Lung (tissue), 12 donors: ENCODE results near the gene PLA2G2C. TPM values are rescaled to one million over a fixed set of nuclear protein-coding genes. Genes with fewer than 3 reads are reported as not detected.

Experiments used
- ATAC-seq: fragments of 200-7000 bp; cut with Tn5 transposase; one replicate; pipeline ENCODE4 v1.9.1; 2020; ENCODE audit warnings: moderate number of reproducible peaks; ENCODE audit not compliant: insufficient read depth, low FRiP score
- DNase-seq, 3 donors: peaks; one replicate each; pipeline ENCODE4 v3.0.0-alpha.2; 2013 to 2017
- H3K27ac ChIP-seq, 2 donors: one replicate each; pipeline ENCODE4 v1.5.1; 2013; ENCODE audit warnings: mild to moderate bottlenecking in 2 of 2, moderate library complexity in 2 of 2, control low read depth in 1 of 2, inconsistent platforms in 1 of 2, low read depth in 1 of 2, low read length in 1 of 2
- H3K27me3 ChIP-seq, 3 donors: one replicate each; pipeline ENCODE4 v1.5.1; 2013; ENCODE audit warnings: low read length in 2 of 3; ENCODE audit not compliant: control insufficient read depth in 3 of 3, insufficient read depth in 3 of 3
- H3K36me3 ChIP-seq, 4 donors: one replicate each; pipeline ENCODE4 v1.5.1; 2013; ENCODE audit warnings: low read length in 4 of 4, mild to moderate bottlenecking in 1 of 4, moderate library complexity in 1 of 4; ENCODE audit not compliant: control insufficient read depth in 4 of 4, insufficient read depth in 4 of 4
- H3K4me1 ChIP-seq, 5 donors: one replicate each; pipeline ENCODE4 v1.5.1; 2013; ENCODE audit warnings: low read length in 5 of 5, mild to moderate bottlenecking in 2 of 5, moderate library complexity in 1 of 5; ENCODE audit not compliant: control insufficient read depth in 5 of 5, insufficient read depth in 5 of 5
- H3K4me3 ChIP-seq: one replicate; pipeline ENCODE4 v1.5.1; 2013; ENCODE audit warnings: mild to moderate bottlenecking, control low read depth, moderate library complexity
- H3K9ac ChIP-seq, 2 donors: one replicate each; pipeline ENCODE4 v1.5.1; 2013; ENCODE audit warnings: low read length in 2 of 2, control low read depth in 1 of 2; ENCODE audit not compliant: insufficient read depth in 1 of 2
- H3K9me3 ChIP-seq, 4 donors: one replicate each; pipeline ENCODE4 v1.5.1; 2013; ENCODE audit warnings: low read length in 3 of 4, mild to moderate bottlenecking in 1 of 4, moderate library complexity in 1 of 4; ENCODE audit not compliant: control insufficient read depth in 4 of 4, insufficient read depth in 3 of 4
- CTCF ChIP-seq: IDR thresholded peaks from 2 replicates; pipeline ENCODE4 v1.5.1; 2012; ENCODE audit warnings: mild to moderate bottlenecking; ENCODE audit errors: control extremely low read depth, extremely low read depth
- WGBS, 2 donors: extraction: QIAGEN DNeasy Blood & Tissue Kit; methylation state at CpG; one replicate each; pipeline ENCODE4 v1.1.7; 2013; 5-methylcytosine and 5-hydroxymethylcytosine counted together
- polyA plus RNA-seq, 2 donors: library from polyadenylated mRNA; stranded (reverse); fragments of 200-250 nt; gene quantifications; one replicate each; pipeline ENCODE4 v1.2.1, GENCODE V29; 2013
- total RNA-seq, 2 donors: library from RNA; depleted of rRNA in 1 of 2; stranded (reverse); fragments of >200 nt in 1 of 2; gene quantifications; one replicate each; pipeline ENCODE4 v1.2.1, GENCODE V29; 2014 to 2021
- donor health status: control.
- donor health status: control.
- donor health status: Bipolar disorder and iron deficiency.
- donor health status: healthy.
- donor health status: DM: yes; HTN: yes; CAD: no.

The PLA2G2C gene
- total and polyA plus RNA-seq, 4 donors = 0.09 TPM; not detected in 3

- H3K27ac ChIP-seq = no peak overlapping the region
- peaks cover 0 to 37% (median 16%) of the 10 kb centered on the region in 4 donors for H3K9me3 ChIP-seq
- no peaks in the 10 kb centered on the region for H3K27me3 ChIP-seq
- DNase-seq (no peak), ATAC-seq (no peak)
- H3K4me3 ChIP-seq = no peak overlapping the region
- H3K36me3 ChIP-seq = no peaks in the 10 kb centered on the region
- no peak overlapping the region for H3K9ac ChIP-seq
- peaks cover 0 to 9% (median 4%) of the 10 kb centered on the region in 5 donors for H3K4me1 ChIP-seq
- no peak for TF ChIP-seq CTCF
- WGBS, 2 donors = 76 to 93% methylated on average over 7 of the region's 7 CpGs
These were observed 27.8 kb downstream of the PLA2G2C start for GRCh38 chr1:20158358-20159070.

GRCh38 chr1:20154301-20154831 lies 32.0 kb downstream of the PLA2G2C start:
- peak overlapping the region in 1 of 2 donors; percentile 15 for H3K27ac ChIP-seq

GRCh38 chr1:20153000-20153418 lies 33.3 kb downstream of the PLA2G2C start:
- Histone ChIP-seq H3K4me3 (no peak overlapping the region), H3K9me3 (peaks cover 0 to under 1% (median 0%) of the 10 kb centered on the region in 4 donors), H3K4me1 (peaks cover 0 to 26% (median 8%) of the 10 kb centered on the region in 5 donors), H3K36me3 (no peaks in the 10 kb centered on the region), H3K9ac (no peak overlapping the region), H3K27me3 (peaks cover 0 to under 1% (median 0%) of the 10 kb centered on the region in 3 donors), H3K27ac (peak overlapping the region in 1 of 2 donors; percentile 85)
- WGBS, 2 donors = 40 to 53% methylated on average over 6 of the region's 6 CpGs
- DNase-seq = peak; percentile 87 to 95 (median 94)
- ATAC-seq = no peak
- TF ChIP-seq CTCF = no peak

More at GRCh38 chr1:20154301-20154831, 32.0 kb downstream of the PLA2G2C start:
- Histone ChIP-seq H3K36me3 (no peaks in the 10 kb centered on the region), H3K27me3 (no peaks in the 10 kb centered on the region), H3K4me3 (no peak overlapping the region), H3K9ac (no peak overlapping the region), H3K4me1 (peaks cover 0 to 26% (median 8%) of the 10 kb centered on the region in 5 donors), H3K9me3 (peaks cover 0 to 12% (median 5%) of the 10 kb centered on the region in 4 donors)
- TF ChIP-seq CTCF = no peak
- ATAC-seq (no peak), DNase-seq (no peak)
- 68 to 82% methylated on average over 18 of the region's 18 CpGs for WGBS, 2 donors
